Nucleus accumbens (tissue), 56 donors: Measurements from ENCODE around the gene FGF7.
A peak's percentile ranks its signal among the peaks of the same experiment; 100 is the strongest.
"Not testable (repeated sequence)": the region's sequence is repeated elsewhere in the genome, so short reads cannot be mapped to it uniquely, and the experiment has no call there.

ENCODE experiments used
- DNase-seq, 56 donors: peaks; one replicate each; lab custom pipeline; 2025; lab: John Stamatoyannopoulos, UW

The FGF7 gene

GRCh38 chr15:49423021-49423420 lies at the start of gene FGF7:
Gene FGF7, plus strand, starts transcription at chr15:49423242. Its CDS starts 1,056 bp downstream, at chr15:49424298.
- no peak for DNase-seq

- no peak for DNase-seq
Measured at GRCh38 chr15:49379996-49380395, 43.0 kb upstream of the FGF7 start.

GRCh38 chr15:49380912-49381311 lies 42.1 kb upstream of the FGF7 start:
- no peak for DNase-seq

GRCh38 chr15:49382394-49382793 lies 40.6 kb upstream of the FGF7 start:
- no peak for DNase-seq

- no peak for DNase-seq
Measured at GRCh38 chr15:49383266-49383665, 39.8 kb upstream of the FGF7 start.

- no peak for DNase-seq
Measured at GRCh38 chr15:49387471-49387870, 35.6 kb upstream of the FGF7 start.

- not testable (repeated sequence) for DNase-seq
Measured at GRCh38 chr15:49402515-49403296, 20.3 kb upstream of the FGF7 start.

- DNase-seq: no peak
Measured at GRCh38 chr15:49406352-49407118, 16.5 kb upstream of the FGF7 start.

- DNase-seq: no peak
Measured at GRCh38 chr15:49410641-49411040, 12.4 kb upstream of the FGF7 start.

- DNase-seq: no peak
Measured at GRCh38 chr15:49412797-49413196, 10.2 kb upstream of the FGF7 start.

GRCh38 chr15:49415149-49415548 lies 7.9 kb upstream of the FGF7 start:
- no peak for DNase-seq

- no peak for DNase-seq
Measured at GRCh38 chr15:49415638-49416037, 7.4 kb upstream of the FGF7 start.

GRCh38 chr15:49418811-49419210 lies 4.2 kb upstream of the FGF7 start:
- DNase-seq: no peak

GRCh38 chr15:49421991-49422390 lies 1.1 kb upstream of the FGF7 start:
- DNase-seq: peak in 13 of 56 donors; percentile 0 to 27 (median 11)

GRCh38 chr15:49423901-49424550 lies 984 bp downstream of the FGF7 start:
- DNase-seq: no peak

- DNase-seq: no peak
Measured at GRCh38 chr15:49424954-49425353, 1.9 kb downstream of the FGF7 start.

- DNase-seq: no peak
Measured at GRCh38 chr15:49427372-49427771, 4.3 kb downstream of the FGF7 start.

GRCh38 chr15:49428409-49429095 lies 5.5 kb downstream of the FGF7 start:
- no peak for DNase-seq

- no peak for DNase-seq
Measured at GRCh38 chr15:49430046-49430445, 7.0 kb downstream of the FGF7 start.

- DNase-seq: no peak
Measured at GRCh38 chr15:49435174-49435573, 12.1 kb downstream of the FGF7 start.

- DNase-seq: no peak
Measured at GRCh38 chr15:49436751-49437150, 13.7 kb downstream of the FGF7 start.
